Head of caudate nucleus (tissue), 42 donors: ENCODE results near the gene ALG6.
"Not testable (repeated sequence)": the region's sequence is repeated elsewhere in the genome, so short reads cannot be mapped to it uniquely, and the experiment has no call there.

ENCODE experiments used
- DNase-seq, 42 donors: peaks; one replicate each; pipeline versions ENCODE4 v3.0.0 to v3.0.0-alpha.2; 2020 to 2021; ENCODE audit warnings: mixed read lengths in 7 of 42
- intact Hi-C: fragments of 100-400 bp; cut with DNase I; formaldehyde crosslinking; loops from one replicate; pipeline ENCODE4 v1.15.0; 2022

The ALG6 gene

GRCh38 chr1:63466759-63467158 lies 99.3 kb downstream of the ALG6 start:
- intact Hi-C loops, result no loop called here

GRCh38 chr1:63468683-63469082 lies 101.3 kb downstream of the ALG6 start:
- DNase-seq, result not testable (repeated sequence)

More at GRCh38 chr1:63466759-63467158, 99.3 kb downstream of the ALG6 start:
- DNase-seq, result no peak

GRCh38 chr1:63475761-63476160 lies 108.3 kb downstream of the ALG6 start:
- intact Hi-C loops, result no loop called here
- no peak for DNase-seq

More at GRCh38 chr1:63468683-63469082, 101.3 kb downstream of the ALG6 start:
- intact Hi-C loops, result not testable (repeated sequence)

- no peak for DNase-seq
- intact Hi-C loops, result no loop called here
Measured at GRCh38 chr1:63480057-63480456, 112.6 kb downstream of the ALG6 start.

- intact Hi-C loops, result no loop called here
- no peak for DNase-seq
Measured at GRCh38 chr1:63486629-63487028, 119.2 kb downstream of the ALG6 start.

- no peak for DNase-seq
- intact Hi-C loops, result no loop called here
Measured at GRCh38 chr1:63487336-63488065, 120.1 kb downstream of the ALG6 start.
